Heart left ventricle (tissue), 16 donors: ENCODE data around the gene GIT2. TPM values are rescaled to one million over a fixed set of nuclear protein-coding genes. Genes with fewer than 3 reads are reported as not detected.

ENCODE experiments used
- ATAC-seq, 4 donors: fragments of 200-7000 bp; cut with Tn5 transposase; one replicate each; pipeline ENCODE4 v1.9.1; 2020 to 2022; ENCODE audit warnings: moderate library complexity in 4 of 4, mild to moderate bottlenecking in 3 of 4, moderate number of reproducible peaks in 1 of 4
- DNase-seq, 5 donors: peaks; one replicate each; pipeline ENCODE4 v3.0.0-alpha.2; 2020
- H3K27ac ChIP-seq, 12 donors: fragments of 200-600 bp; sonication (generic) in 4 of 12; one replicate each; pipeline versions ENCODE4 v1.5.0 to v1.8.0; 2016 to 2022; ENCODE audit warnings: mild to moderate bottlenecking in 2 of 12
- H3K27me3 ChIP-seq, 9 donors: fragments of 200-600 bp; sonication (generic) in 2 of 9; one replicate each; pipeline versions ENCODE4 v1.5.1 to v1.8.0; 2016 to 2022; ENCODE audit warnings: mild to moderate bottlenecking in 3 of 9
- H3K36me3 ChIP-seq, 9 donors: fragments of 200-600 bp; sonication (generic) in 2 of 9; one replicate each; pipeline versions ENCODE4 v1.5.0 to v1.8.0; 2018 to 2022; ENCODE audit warnings: mild to moderate bottlenecking in 2 of 9
- H3K4me1 ChIP-seq, 12 donors: fragments of 200-600 bp; sonication (generic) in 4 of 12; one replicate each; pipeline versions ENCODE4 v1.5.0 to v1.8.0; 2016 to 2022; ENCODE audit warnings: mild to moderate bottlenecking in 3 of 12
- H3K4me3 ChIP-seq, 12 donors: fragments of 200-600 bp; sonication (generic) in 4 of 12; one replicate each; pipeline versions ENCODE4 v1.5.0 to v1.8.0; 2017 to 2022; ENCODE audit warnings: mild to moderate bottlenecking in 9 of 12, moderate library complexity in 4 of 12
- H3K9me3 ChIP-seq, 12 donors: fragments of 200-600 bp; sonication (generic) in 4 of 12; one replicate each; pipeline versions ENCODE4 v1.5.0 to v1.8.0; 2016 to 2022; ENCODE audit warnings: mild to moderate bottlenecking in 1 of 12
- CTCF ChIP-seq, 12 donors: fragments of 200-600 bp; sonication (generic) in 4 of 12; IDR thresholded peaks; one replicate each; pipeline versions ENCODE4 v1.5.0 to v1.8.0; 2018 to 2022; ENCODE audit warnings: antibody characterized with exemption in 12 of 12, mild to moderate bottlenecking in 5 of 12
- POLR2A ChIP-seq, 2 donors: fragments of 450-650 bp; IDR thresholded peaks; one replicate each; pipeline ENCODE4 v1.6.1; 2017; ENCODE audit warnings: antibody characterized with exemption in 2 of 2, mild to moderate bottlenecking in 2 of 2, moderate library complexity in 2 of 2
- WGBS, 4 donors: extraction: QIAGEN DNeasy Blood & Tissue Kit in 2 of 4; methylation state at CpG; one replicate each; pipeline versions ENCODE4 v1.1.5 to v1.1.7; 2013 to 2018; 5-methylcytosine and 5-hydroxymethylcytosine counted together
- intact Hi-C, 10 donors: fragments of 100-400 bp; cut with DNase I; formaldehyde crosslinking; loops; one replicate each; pipeline versions ENCODE4 v1.11.1 to v1.14.2; 2022
- polyA plus RNA-seq, 2 donors: library from polyadenylated mRNA; stranded (reverse); fragments of 200-250 nt; gene quantifications; one replicate each; pipeline ENCODE4 v1.2.3, GENCODE V29; 2013
- total RNA-seq, 9 donors: library from RNA; depleted of rRNA in 2 of 9; stranded (reverse); fragments of >200 nt in 2 of 9; fragmentation: NEBNext Ultra II Directional in 3 of 9; extraction: Animal tissue kit (Norgen Biotek cat#: 25700) in 3 of 9; gene quantifications; one replicate each; pipeline versions ENCODE4 v1.1.0 to v1.2.4, GENCODE V29; 2016 to 2023
- donor health status: ischemic (EF 13 %, LVEDD 7.1; RV severe dilation, severe dysfunction).
- donor health status: healthy with polysubstance abuse.
- donor health status: DM: no; HTN: yes; CAD: no.
- donor health status: DM: no; HTN: no; CAD: no.
- donor health status: ischemic (EF 25% LVEDD 6.9; RV normal size, moderate dysfunction).
- donor health status: ischemic (EF 25% LVEDD 5.7; RV mildly dilated, moderate dysfunction).
- donor health status: healthy.
- donor health status: DM: yes; HTN: yes; CAD: no.
- donor health status: ischemic (EF 35%, LVEDD 5.7; RV mildly dilated, moderate dysfunction).
- donor health status: nonischemic (EF 11% LVEDD 7.7; RV severe dilation, severe dysfunction).
- donor health status: DM: yes; HTN: yes; CAD: no.
- donor health status: PGD.
- donor health status: ischemic (EF 29% LVEDD 5.4; RV normal size, mild dysfunction).
- donor health status: nonischemic (EF 23%, LVEDD 6.1; RV moderate dilation, normal function).

Gene GIT2
- total and polyA plus RNA-seq, 11 donors: 17.4 to 56.7 (median 36.2) TPM

- Histone ChIP-seq H3K27ac (no peak overlapping the region), H3K36me3 (peaks cover 0 to 84% (median 50%) of the 10 kb centered on the region in 9 donors), H3K27me3 (no peaks in the 10 kb centered on the region), H3K9me3 (no peaks in the 10 kb centered on the region), H3K4me1 (peaks cover 0 to 7% (median 0%) of the 10 kb centered on the region in 12 donors), H3K4me3 (no peak overlapping the region)
- TF ChIP-seq POLR2A (IDR thresholded peaks at IDR 0.05) (no peak), CTCF (IDR thresholded peaks at IDR 0.05) (no peak)
- WGBS, 4 donors: 67 to 76% (median 73%) methylated on average over 14 to 20 of the region's 20 CpGs
- ATAC-seq (no peak), DNase-seq (no peak)
- intact Hi-C loops: no loop called here
Measured at GRCh38 chr12:109925185-109925840, 70.9 kb downstream of the GIT2 start.

- WGBS, 4 donors: 81 to 85% (median 82%) methylated on average over 16 to 17 of the region's 17 CpGs
- Histone ChIP-seq H3K4me1 (peaks cover 0 to 7% (median 0%) of the 10 kb centered on the region in 12 donors), H3K27me3 (no peaks in the 10 kb centered on the region), H3K27ac (no peak overlapping the region), H3K9me3 (no peaks in the 10 kb centered on the region), H3K4me3 (no peak overlapping the region), H3K36me3 (peaks cover 0 to 85% (median 53%) of the 10 kb centered on the region in 9 donors)
- TF ChIP-seq POLR2A (IDR thresholded peaks at IDR 0.05): no peak
- TF ChIP-seq CTCF (IDR thresholded peaks at IDR 0.05): no peak
- intact Hi-C loops: no loop called here
- DNase-seq (no peak), ATAC-seq (no peak)
Measured at GRCh38 chr12:109923481-109924245, 72.5 kb downstream of the GIT2 start.

GRCh38 chr12:109923038-109923437, 73.1 kb downstream of the GIT2 start:
- 92 to 100% (median 95%) methylated on average over 3 to 5 of the region's 5 CpGs for WGBS, 4 donors
- H3K36me3 ChIP-seq: peaks cover 0 to 85% (median 57%) of the 10 kb centered on the region in 9 donors
- H3K9me3 ChIP-seq: no peaks in the 10 kb centered on the region
- DNase-seq (no peak), ATAC-seq (no peak)
- intact Hi-C loops: no loop called here
- no peaks in the 10 kb centered on the region for H3K27me3 ChIP-seq
- no peak overlapping the region for H3K27ac ChIP-seq
- H3K4me1 ChIP-seq: peaks cover 0 to 4% (median 0%) of the 10 kb centered on the region in 12 donors
- TF ChIP-seq POLR2A (IDR thresholded peaks at IDR 0.05) (no peak), CTCF (IDR thresholded peaks at IDR 0.05) (no peak)
- H3K4me3 ChIP-seq: no peak overlapping the region

GRCh38 chr12:109921982-109922381, 74.2 kb downstream of the GIT2 start:
- WGBS, 4 donors: 73 to 84% (median 82%) methylated on average over 2 to 4 of the region's 4 CpGs

More at GRCh38 chr12:109921982-109922381, 74.2 kb downstream of the GIT2 start:
- Histone ChIP-seq H3K27ac (no peak overlapping the region), H3K36me3 (peaks cover 0 to 85% (median 61%) of the 10 kb centered on the region in 9 donors), H3K27me3 (no peaks in the 10 kb centered on the region), H3K4me1 (no peaks in the 10 kb centered on the region), H3K9me3 (no peaks in the 10 kb centered on the region), H3K4me3 (no peak overlapping the region)
- TF ChIP-seq POLR2A (IDR thresholded peaks at IDR 0.05): no peak
- TF ChIP-seq CTCF (IDR thresholded peaks at IDR 0.05): no peak
- ATAC-seq (no peak), DNase-seq (no peak)
- intact Hi-C loops: no loop called here
